SK-N-SH (cell line): Measurements from ENCODE around the gene PLCB1. TPM values are rescaled to one million over a fixed set of nuclear protein-coding genes. Genes with fewer than 3 reads are reported as not detected.

ENCODE experiments used
- CTCF ChIA-PET: fragments of 300-600, 350-600 bp; formaldehyde crosslinking; extraction: SDS; loops from one replicate; lab custom pipeline; 2021; lab: Yijun Ruan, JAX
- POLR2A ChIA-PET: fragments of 350-600 bp; sonication (Branson Sonifier 250); formaldehyde crosslinking; extraction: SDS; loops from one replicate; lab custom pipeline; 2020; ENCODE audit warnings: antibody characterized with exemption, inconsistent platforms; lab: Yijun Ruan, JAX
- DNase-seq: peaks from one replicate; pipeline ENCODE4 v3.0.0; 2012
- H2AFZ ChIP-seq: fragments of 200-600 bp; sonication (generic); 2 replicates; pipeline ENCODE4 v1.8.1; 2016; ENCODE audit warnings: antibody characterized with exemption, mild to moderate bottlenecking, low read depth
- H3F3A ChIP-seq: fragments of 200-600 bp; sonication (generic); replicated peaks from 2 replicates; pipeline ENCODE3; 2016; ENCODE audit warnings: antibody characterized with exemption, mild to moderate bottlenecking; ENCODE audit not compliant: insufficient read depth
- H3K27ac ChIP-seq, 2 experiments: fragments of 200-500 bp in 1 of 2; fragments of 200-600 bp in 1 of 2; sonication (Bioruptor generic) in 1 of 2; sonication (generic), shearing (Covaris generic) in 1 of 2; 2 replicates each; pipeline versions ENCODE4 v1.5.1 to v1.6.1; 2014 to 2016; ENCODE audit warnings: low read depth in 2 of 2, inconsistent platforms in 1 of 2, low read length in 1 of 2, mild to moderate bottlenecking in 1 of 2, mixed read lengths in 1 of 2
- H3K27me3 ChIP-seq: fragments of 200-600 bp; sonication (generic), shearing (Covaris generic); 2 replicates; pipeline ENCODE4 v1.6.1; 2016; ENCODE audit warnings: mixed run types; ENCODE audit not compliant: insufficient read depth
- H3K36me3 ChIP-seq, 2 experiments: fragments of 200-500 bp in 1 of 2; fragments of 200-600 bp in 1 of 2; sonication (Bioruptor generic) in 1 of 2; sonication (generic) in 1 of 2; replicated peaks in 1 of 2; 2 replicates each; pipeline versions ENCODE3 to v1.5.1; 2014 to 2016; ENCODE audit warnings: low read length in 1 of 2, mild to moderate bottlenecking in 1 of 2; ENCODE audit not compliant: insufficient read depth in 2 of 2, control insufficient read depth in 1 of 2
- H3K4me1 ChIP-seq, 2 experiments: fragments of 200-500 bp in 1 of 2; fragments of 200-600 bp in 1 of 2; sonication (Bioruptor generic) in 1 of 2; sonication (generic), shearing (Covaris generic) in 1 of 2; 2 replicates each; pipeline versions ENCODE4 v1.5.1 to v1.6.1; 2014 to 2016; ENCODE audit warnings: low read depth in 1 of 2, low read length in 1 of 2, mixed run types in 1 of 2; ENCODE audit not compliant: insufficient read depth in 2 of 2, control insufficient read depth in 1 of 2
- H3K4me2 ChIP-seq: fragments of 200-600 bp; sonication (generic), shearing (Covaris generic); 2 replicates; pipeline ENCODE4 v1.6.1; 2017; ENCODE audit warnings: mixed run types
- H3K4me3 ChIP-seq, 2 experiments: fragments of 200-500 bp in 1 of 2; fragments of 200-600 bp in 1 of 2; sonication (Bioruptor generic) in 1 of 2; sonication (generic), shearing (Covaris generic) in 1 of 2; 2 replicates each; pipeline versions ENCODE4 v1.5.1 to v1.8.1; 2014 to 2016; ENCODE audit warnings: low read depth in 2 of 2, inconsistent platforms in 1 of 2, low read length in 1 of 2, mild to moderate bottlenecking in 1 of 2, mixed read lengths in 1 of 2, moderate library complexity in 1 of 2
- H3K79me2 ChIP-seq: fragments of 200-600 bp; sonication (generic); 2 replicates; pipeline ENCODE4 v1.8.1; 2017; ENCODE audit warnings: mild to moderate bottlenecking; ENCODE audit not compliant: insufficient read depth
- H3K9ac ChIP-seq: fragments of 200-600 bp; sonication (generic); 2 replicates; pipeline ENCODE4 v1.6.1; 2017; ENCODE audit warnings: mixed run types
- H3K9me2 ChIP-seq: fragments of 200-600 bp; sonication (generic); 2 replicates; pipeline ENCODE4 v1.6.1; 2017; ENCODE audit warnings: mixed run types
- H3K9me3 ChIP-seq: fragments of 200-600 bp; sonication (generic); 2 replicates; pipeline ENCODE4 v1.6.1; 2017; ENCODE audit warnings: mixed run types, mild to moderate bottlenecking, moderate library complexity
- H4K20me1 ChIP-seq: fragments of 200-600 bp; sonication (generic); 2 replicates; pipeline ENCODE4 v1.6.1; 2017; ENCODE audit warnings: mild to moderate bottlenecking, mixed run types; ENCODE audit not compliant: insufficient read depth
- CHD2 ChIP-seq: fragments of 150-350 bp; IDR thresholded peaks from 2 replicates; pipeline ENCODE4 v1.6.1; 2018; ENCODE audit warnings: low read length; ENCODE audit not compliant: partially characterized antibody
- CTCF ChIP-seq: fragments of 200-600 bp; sonication (generic); IDR thresholded peaks from 2 replicates; pipeline ENCODE4 v1.6.1; 2017; ENCODE audit warnings: antibody characterized with exemption, mild to moderate bottlenecking, moderate library complexity
- ELF1 ChIP-seq: IDR thresholded peaks from 2 replicates; pipeline ENCODE4 v1.4.0; 2012
- EZH2phosphoT487 ChIP-seq: fragments of 200-600 bp; sonication (generic); IDR thresholded peaks from 2 replicates; pipeline ENCODE4 v1.6.1; 2017; ENCODE audit warnings: low read depth, mixed run types, mild to moderate bottlenecking, antibody characterized with exemption, moderate library complexity, borderline replicate concordance
- FOSL2 ChIP-seq: IDR thresholded peaks from 2 replicates; pipeline ENCODE4 v1.4.0; 2012; ENCODE audit warnings: low read depth, mild to moderate bottlenecking, moderate library complexity, borderline replicate concordance
- FOXJ3 ChIP-seq: sonication (generic); formaldehyde crosslinking; IDR thresholded peaks from 2 replicates; pipeline ENCODE4 v1.5.1; 2020; ENCODE audit warnings: mild to moderate bottlenecking, missing genetic modification reagents
- FOXM1 ChIP-seq: IDR thresholded peaks from 2 replicates; pipeline ENCODE4 v1.4.0; 2012; ENCODE audit warnings: low read depth, mild to moderate bottlenecking
- GABPA ChIP-seq: IDR thresholded peaks from 2 replicates; pipeline ENCODE4 v1.4.0; 2012; ENCODE audit warnings: low read depth, mild to moderate bottlenecking
- MAX ChIP-seq: IDR thresholded peaks from 2 replicates; pipeline ENCODE4 v1.4.0; 2012; ENCODE audit warnings: low read depth
- MEF2A ChIP-seq: IDR thresholded peaks from 2 replicates; pipeline ENCODE4 v1.4.0; 2012; ENCODE audit warnings: low read depth, borderline replicate concordance
- POLR2AphosphoS5 ChIP-seq: IDR thresholded peaks from 2 replicates; pipeline ENCODE4 v1.6.1; 2012; ENCODE audit warnings: low read depth, low read length
- RCOR1 ChIP-seq: fragments of 150-350 bp; IDR thresholded peaks from 2 replicates; pipeline ENCODE4 v1.6.1; 2017; ENCODE audit warnings: antibody characterized with exemption, low read length
- RFX5 ChIP-seq: IDR thresholded peaks from 2 replicates; pipeline ENCODE4 v1.6.1; 2012; ENCODE audit warnings: mild to moderate bottlenecking, improper control_type of control experiment, low read length
- SIN3A ChIP-seq: IDR thresholded peaks from 2 replicates; pipeline ENCODE4 v1.6.1; 2012; ENCODE audit warnings: low read depth, mild to moderate bottlenecking, low read length, moderate library complexity, borderline replicate concordance
- TAF1 ChIP-seq: IDR thresholded peaks from 2 replicates; pipeline ENCODE4 v1.6.1; 2012; ENCODE audit warnings: low read depth, mild to moderate bottlenecking, low read length, moderate library complexity, borderline replicate concordance
- TCF12 ChIP-seq: IDR thresholded peaks from 2 replicates; pipeline ENCODE4 v1.4.0; 2012
- ZBTB33 ChIP-seq: IDR thresholded peaks from 2 replicates; pipeline ENCODE4 v1.4.0; 2012; ENCODE audit warnings: low read depth, borderline replicate concordance
- WGBS: methylation state at CpG from one replicate; pipeline ENCODE4 v1.1.6; 2017; ENCODE audit warnings: low lambda C conversion rate; 5-methylcytosine and 5-hydroxymethylcytosine counted together
- polyA plus RNA-seq, 3 experiments: library from polyadenylated mRNA; depleted of rRNA; stranded (reverse); fragments of >200 nt; gene quantifications; 2 replicates each; pipeline ENCODE4 v1.2.3, GENCODE V29; 2012
- TF ChIP-seq, protein P1 (sequence below): IDR thresholded peaks from 2 replicates; pipeline ENCODE4 v1.6.1; 2012; ENCODE audit warnings: mild to moderate bottlenecking, low read depth, low read length, moderate library complexity
- TF ChIP-seq, protein P2 (sequence below): IDR thresholded peaks from 2 replicates; pipeline ENCODE4; 2012
- TF ChIP-seq, protein P3 (sequence below): IDR thresholded peaks from 2 replicates; pipeline ENCODE4 v1.4.0; 2012; ENCODE audit warnings: low read depth, borderline replicate concordance

PLCB1 gene
- polyA plus RNA-seq, 1 of the 3 experiments (the other 2 are of a cell fraction), result 10.5 TPM

DNA sequence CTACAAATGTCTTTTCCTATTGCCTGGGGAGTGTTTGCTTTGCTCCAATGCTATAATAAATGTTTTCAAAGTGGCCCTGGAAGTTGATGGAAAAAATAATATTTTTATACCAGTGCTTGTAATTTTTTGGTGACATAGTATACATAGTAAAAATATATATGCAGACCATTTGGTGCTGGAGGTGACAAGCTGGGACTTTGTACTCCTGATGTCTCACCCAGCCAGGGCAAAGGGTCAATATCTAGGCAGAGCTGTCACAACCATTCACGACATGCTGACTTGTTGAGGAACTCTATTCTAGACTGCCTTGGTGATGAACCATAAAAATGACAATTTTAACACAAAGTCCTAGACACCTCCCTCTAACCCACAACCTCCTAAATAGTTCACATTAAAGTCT lies 203.0 kb downstream of the PLCB1 start:
- Histone ChIP-seq H4K20me1 (no peaks in the 10 kb centered on the region), H3K4me3 (no peak overlapping the region), H3K27me3 (no peaks in the 10 kb centered on the region), H3K79me2 (0 out of 2 replicates have a peak, but pooled peaks cover 2% of the 10 kb centered on the region), H3K9ac (no peak overlapping the region), H3K9me2 (no peaks in the 10 kb centered on the region), H3K27ac (no peak overlapping the region), H3K36me3 (no peaks in the 10 kb centered on the region), H3K9me3 (no peaks in the 10 kb centered on the region), H3F3A (no peaks in the 10 kb centered on the region), H3K4me2 (no peak overlapping the region), H3K4me1 (peaks cover 4 to 11% of the 10 kb centered on the region in 2 experiments; a peak in 3 of 4 replicates), H2AFZ (no peak overlapping the region)
- ChIA-PET CTCF (interaction anchor here (0.7 to 2.2 kb wide), 5 partner anchors 10 to 1462 kb away, joined by 3 to 7 read pairs (median 3); no protein-coding TSS in a partner anchor), POLR2A (no interaction called here)
- 88% methylated on average over 1 of the region's 1 CpG for WGBS
- TF ChIP-seq, protein P1, sequence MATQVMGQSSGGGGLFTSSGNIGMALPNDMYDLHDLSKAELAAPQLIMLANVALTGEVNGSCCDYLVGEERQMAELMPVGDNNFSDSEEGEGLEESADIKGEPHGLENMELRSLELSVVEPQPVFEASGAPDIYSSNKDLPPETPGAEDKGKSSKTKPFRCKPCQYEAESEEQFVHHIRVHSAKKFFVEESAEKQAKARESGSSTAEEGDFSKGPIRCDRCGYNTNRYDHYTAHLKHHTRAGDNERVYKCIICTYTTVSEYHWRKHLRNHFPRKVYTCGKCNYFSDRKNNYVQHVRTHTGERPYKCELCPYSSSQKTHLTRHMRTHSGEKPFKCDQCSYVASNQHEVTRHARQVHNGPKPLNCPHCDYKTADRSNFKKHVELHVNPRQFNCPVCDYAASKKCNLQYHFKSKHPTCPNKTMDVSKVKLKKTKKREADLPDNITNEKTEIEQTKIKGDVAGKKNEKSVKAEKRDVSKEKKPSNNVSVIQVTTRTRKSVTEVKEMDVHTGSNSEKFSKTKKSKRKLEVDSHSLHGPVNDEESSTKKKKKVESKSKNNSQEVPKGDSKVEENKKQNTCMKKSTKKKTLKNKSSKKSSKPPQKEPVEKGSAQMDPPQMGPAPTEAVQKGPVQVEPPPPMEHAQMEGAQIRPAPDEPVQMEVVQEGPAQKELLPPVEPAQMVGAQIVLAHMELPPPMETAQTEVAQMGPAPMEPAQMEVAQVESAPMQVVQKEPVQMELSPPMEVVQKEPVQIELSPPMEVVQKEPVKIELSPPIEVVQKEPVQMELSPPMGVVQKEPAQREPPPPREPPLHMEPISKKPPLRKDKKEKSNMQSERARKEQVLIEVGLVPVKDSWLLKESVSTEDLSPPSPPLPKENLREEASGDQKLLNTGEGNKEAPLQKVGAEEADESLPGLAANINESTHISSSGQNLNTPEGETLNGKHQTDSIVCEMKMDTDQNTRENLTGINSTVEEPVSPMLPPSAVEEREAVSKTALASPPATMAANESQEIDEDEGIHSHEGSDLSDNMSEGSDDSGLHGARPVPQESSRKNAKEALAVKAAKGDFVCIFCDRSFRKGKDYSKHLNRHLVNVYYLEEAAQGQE, result no peak
- TF ChIP-seq MAX, result no peak
- no peak for TF ChIP-seq TCF12
- TF ChIP-seq SIN3A, result no peak
- TF ChIP-seq FOSL2, result no peak
- TF ChIP-seq CHD2, result no peak
- no peak for TF ChIP-seq CTCF
- TF ChIP-seq, protein P2, sequence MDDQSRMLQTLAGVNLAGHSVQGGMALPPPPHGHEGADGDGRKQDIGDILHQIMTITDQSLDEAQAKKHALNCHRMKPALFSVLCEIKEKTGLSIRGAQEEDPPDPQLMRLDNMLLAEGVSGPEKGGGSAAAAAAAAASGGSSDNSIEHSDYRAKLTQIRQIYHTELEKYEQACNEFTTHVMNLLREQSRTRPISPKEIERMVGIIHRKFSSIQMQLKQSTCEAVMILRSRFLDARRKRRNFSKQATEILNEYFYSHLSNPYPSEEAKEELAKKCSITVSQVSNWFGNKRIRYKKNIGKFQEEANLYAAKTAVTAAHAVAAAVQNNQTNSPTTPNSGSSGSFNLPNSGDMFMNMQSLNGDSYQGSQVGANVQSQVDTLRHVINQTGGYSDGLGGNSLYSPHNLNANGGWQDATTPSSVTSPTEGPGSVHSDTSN, result no peak
- no peak for TF ChIP-seq GABPA
- TF ChIP-seq ELF1, result no peak
- TF ChIP-seq ZBTB33, result no peak
- no peak for TF ChIP-seq POLR2AphosphoS5
- TF ChIP-seq MEF2A, result no peak
- TF ChIP-seq TAF1, result no peak
- no peak for TF ChIP-seq EZH2phosphoT487
- no peak for TF ChIP-seq FOXJ3 (CRISPR knock-in tag)
- TF ChIP-seq RFX5, result no peak
- no peak for TF ChIP-seq FOXM1
- TF ChIP-seq, protein P3, sequence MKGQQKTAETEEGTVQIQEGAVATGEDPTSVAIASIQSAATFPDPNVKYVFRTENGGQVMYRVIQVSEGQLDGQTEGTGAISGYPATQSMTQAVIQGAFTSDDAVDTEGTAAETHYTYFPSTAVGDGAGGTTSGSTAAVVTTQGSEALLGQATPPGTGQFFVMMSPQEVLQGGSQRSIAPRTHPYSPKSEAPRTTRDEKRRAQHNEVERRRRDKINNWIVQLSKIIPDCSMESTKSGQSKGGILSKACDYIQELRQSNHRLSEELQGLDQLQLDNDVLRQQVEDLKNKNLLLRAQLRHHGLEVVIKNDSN, result no peak
- no peak for TF ChIP-seq RCOR1
- DNase-seq, result no peak
